IMR-90 (cell line): Measurements from ENCODE around the gene HOXC10. TPM values are rescaled to one million over a fixed set of nuclear protein-coding genes. Genes with fewer than 3 reads are reported as not detected.

Experiments
- ATAC-seq: fragments of 200-7000 bp; cut with Tn5 transposase; 2 replicates; pipeline ENCODE4 v1.9.1; 2020; ENCODE audit warnings: low read depth, mild to moderate bottlenecking, moderate library complexity
- BruUV-seq: library from RNA; stranded (reverse); fragments of 400-500 nt; replicated peaks from 2 replicates; lab custom pipeline; 2021; lab: Mats Ljungman, UMichigan
- CTCF ChIA-PET: fragments of 300-600 bp; formaldehyde crosslinking; extraction: SDS; loops from one replicate; lab custom pipeline; 2021; ENCODE audit warnings: antibody characterized with exemption; lab: Yijun Ruan, JAX
- POLR2A ChIA-PET: fragments of 300-600 bp; sonication (Branson Sonifier 250); formaldehyde crosslinking; loops from one replicate; lab custom pipeline; 2022; ENCODE audit warnings: antibody characterized with exemption; ENCODE audit not compliant: unreplicated experiment; lab: Charles Lee
- DNase-seq: peaks from one replicate; pipeline ENCODE4 v3.0.0; 2013
- H2AFZ ChIP-seq: replicated peaks from 2 replicates; pipeline ENCODE3; 2013; ENCODE audit warnings: low read length, mild to moderate bottlenecking; ENCODE audit not compliant: poor library complexity
- H2AK5ac ChIP-seq: 2 replicates; pipeline ENCODE4 v1.6.1; 2013; ENCODE audit warnings: low read depth, low read length, inconsistent platforms
- H2AK9ac ChIP-seq: replicated peaks from 2 replicates; pipeline ENCODE3; 2013; ENCODE audit warnings: mild to moderate bottlenecking, low read depth, low read length, moderate library complexity; ENCODE audit not compliant: poor library complexity
- H2BK120ac ChIP-seq: 2 replicates; pipeline ENCODE4 v1.6.1; 2013; ENCODE audit warnings: low read depth, low read length, inconsistent platforms
- H2BK15ac ChIP-seq: 3 replicates; pipeline ENCODE4 v1.6.1; 2013; ENCODE audit warnings: low read depth, low read length, inconsistent platforms
- H2BK20ac ChIP-seq: 2 replicates; pipeline ENCODE4 v1.6.1; 2013; ENCODE audit warnings: low read depth, mild to moderate bottlenecking, inconsistent platforms, low read length, moderate library complexity
- H2BK5ac ChIP-seq: 2 replicates; pipeline ENCODE4 v1.6.1; 2013; ENCODE audit warnings: mild to moderate bottlenecking, low read depth, low read length, inconsistent platforms; ENCODE audit not compliant: poor library complexity, severe bottlenecking
- H3K14ac ChIP-seq: replicated peaks from 2 replicates; pipeline ENCODE4 v1.6.1; 2013; ENCODE audit warnings: low read depth, low read length, inconsistent platforms
- H3K18ac ChIP-seq: 2 replicates; pipeline ENCODE4 v1.6.1; 2013; ENCODE audit warnings: low read depth, low read length, control low read depth
- H3K23ac ChIP-seq: 2 replicates; pipeline ENCODE4 v1.6.1; 2013; ENCODE audit warnings: low read depth, low read length, inconsistent platforms
- H3K27ac ChIP-seq: 2 replicates; pipeline ENCODE4 v1.5.1; 2013; ENCODE audit warnings: mild to moderate bottlenecking, control low read depth, low read length; ENCODE audit not compliant: insufficient read depth
- H3K27me3 ChIP-seq: 2 replicates; pipeline ENCODE4 v1.6.1; 2013; ENCODE audit warnings: low read length; ENCODE audit not compliant: control insufficient read depth, insufficient read depth
- H3K36me3 ChIP-seq: 2 replicates; pipeline ENCODE4 v1.6.1; 2013; ENCODE audit warnings: low read length, mixed read lengths; ENCODE audit not compliant: control insufficient read depth, insufficient read depth
- H3K4ac ChIP-seq: 2 replicates; pipeline ENCODE4 v1.6.1; 2013; ENCODE audit warnings: low read depth, low read length, inconsistent platforms
- H3K4me1 ChIP-seq: 2 replicates; pipeline ENCODE4 v1.6.1; 2013; ENCODE audit warnings: low read length, mixed read lengths; ENCODE audit not compliant: control insufficient read depth, insufficient read depth
- H3K4me2 ChIP-seq: 2 replicates; pipeline ENCODE4 v1.6.1; 2013; ENCODE audit warnings: low read depth, mild to moderate bottlenecking, control low read depth, low read length, moderate library complexity
- H3K4me3 ChIP-seq: 2 replicates; pipeline ENCODE4 v1.5.1; 2013; ENCODE audit warnings: low read depth, mild to moderate bottlenecking, control low read depth, low read length, moderate library complexity; ENCODE audit not compliant: insufficient read depth
- H3K56ac ChIP-seq: 2 replicates; pipeline ENCODE4 v1.6.1; 2013; ENCODE audit warnings: low read length, inconsistent platforms; ENCODE audit not compliant: insufficient read depth; ENCODE audit errors: extremely low read depth
- H3K79me1 ChIP-seq, 2 experiments: 2 replicates each; pipeline ENCODE4 v1.6.1; 2013; ENCODE audit warnings: low read length in 2 of 2, inconsistent platforms in 1 of 2, low read depth in 1 of 2
- H3K9ac ChIP-seq: 2 replicates; pipeline ENCODE4 v1.6.1; 2013; ENCODE audit warnings: low read depth, low read length, control low read depth
- H3K9me1 ChIP-seq: 2 replicates; pipeline ENCODE4 v1.6.1; 2013; ENCODE audit warnings: low read length, inconsistent platforms; ENCODE audit not compliant: insufficient read depth
- H3K9me3 ChIP-seq: 2 replicates; pipeline ENCODE4 v1.6.1; 2013; ENCODE audit warnings: low read length; ENCODE audit not compliant: control insufficient read depth, insufficient read depth
- H4K20me1 ChIP-seq: 2 replicates; pipeline ENCODE4 v1.6.1; 2013; ENCODE audit warnings: low read length, inconsistent platforms; ENCODE audit not compliant: insufficient read depth
- H4K5ac ChIP-seq: 2 replicates; pipeline ENCODE4 v1.6.1; 2013; ENCODE audit warnings: mild to moderate bottlenecking, low read depth, low read length, control low read depth
- H4K8ac ChIP-seq, 2 experiments: 2 replicates each; pipeline ENCODE4 v1.6.1; 2013; ENCODE audit warnings: low read depth in 2 of 2, low read length in 2 of 2, control low read depth in 1 of 2, inconsistent platforms in 1 of 2
- H4K91ac ChIP-seq: 2 replicates; pipeline ENCODE4 v1.6.1; 2013; ENCODE audit warnings: low read depth, low read length, inconsistent platforms; ENCODE audit not compliant: insufficient read depth
- BHLHE40 ChIP-seq: fragments of 150-350 bp; IDR thresholded peaks from 2 replicates; pipeline ENCODE4 v1.6.1; 2016; ENCODE audit warnings: mild to moderate bottlenecking, low read depth, low read length
- CEBPB ChIP-seq: IDR thresholded peaks from 2 replicates; pipeline ENCODE4 v1.6.1; 2012; ENCODE audit warnings: low read depth, low read length, improper control_type of control experiment
- CHD1 ChIP-seq: IDR thresholded peaks from 2 replicates; pipeline ENCODE4 v1.6.1; 2012; ENCODE audit warnings: low read depth, low read length, improper control_type of control experiment
- FOS ChIP-seq: fragments of 150-350 bp; IDR thresholded peaks from 2 replicates; pipeline ENCODE4 v1.6.1; 2016; ENCODE audit warnings: low read depth, low read length
- MAFK ChIP-seq: IDR thresholded peaks from 2 replicates; pipeline ENCODE4 v1.6.1; 2012; ENCODE audit warnings: low read depth, low read length, improper control_type of control experiment
- MAZ ChIP-seq: IDR thresholded peaks from 2 replicates; pipeline ENCODE4 v1.6.1; 2012; ENCODE audit warnings: low read depth, mild to moderate bottlenecking, low read length, improper control_type of control experiment, moderate library complexity, borderline replicate concordance
- MXI1 ChIP-seq: IDR thresholded peaks from 2 replicates; pipeline ENCODE4 v1.6.1; 2012; ENCODE audit warnings: low read depth, mild to moderate bottlenecking, low read length, moderate library complexity, borderline replicate concordance
- NFE2L2 ChIP-seq: fragments of 150-350 bp; IDR thresholded peaks from 2 replicates; pipeline ENCODE4 v1.6.1; 2016; ENCODE audit warnings: low read depth, mild to moderate bottlenecking, low read length
- POLR2A ChIP-seq: IDR thresholded peaks from 2 replicates; pipeline ENCODE4 v1.6.1; 2012; ENCODE audit warnings: mild to moderate bottlenecking, low read depth, low read length
- RAD21 ChIP-seq: IDR thresholded peaks from 2 replicates; pipeline ENCODE4 v1.6.1; 2012; ENCODE audit warnings: low read length, improper control_type of control experiment
- RCOR1 ChIP-seq: IDR thresholded peaks from 2 replicates; pipeline ENCODE4 v1.6.1; 2012; ENCODE audit warnings: mild to moderate bottlenecking, low read length, improper control_type of control experiment; ENCODE audit not compliant: insufficient replicate concordance
- RFX5 ChIP-seq: IDR thresholded peaks from 2 replicates; pipeline ENCODE4 v1.8.0; 2012; ENCODE audit warnings: low read depth, mild to moderate bottlenecking, low read length, moderate library complexity
- SMC3 ChIP-seq: fragments of 150-350 bp; IDR thresholded peaks from 2 replicates; pipeline ENCODE4 v1.6.1; 2016; ENCODE audit warnings: low read depth, mild to moderate bottlenecking, antibody characterized with exemption, low read length, moderate library complexity
- WGBS, 2 experiments: methylation state at CpG; one replicate each; pipeline versions ENCODE4 v1.1.5 to v1.1.7; 2013; ENCODE audit warnings: missing lambda C conversion rate in 2 of 2; ENCODE audit not compliant: insufficient read length in 1 of 2; ENCODE audit errors: extremely low coverage in 2 of 2; 5-methylcytosine and 5-hydroxymethylcytosine counted together
- dilution Hi-C: fragments of 300-500 bp; cut with HindIII; formaldehyde crosslinking; loops from one replicate; pipeline ENCODE4 v1.14.3; 2018; ENCODE audit warnings: low sequenced_read_pairs; ENCODE audit not compliant: unreplicated experiment
- in situ Hi-C: fragments of 300-500 bp; cut with MboI; formaldehyde crosslinking; loops from 3 replicates; pipeline ENCODE4 v1.14.3; 2019; ENCODE audit warnings: low sequenced_read_pairs, inconsistent platforms, mixed read lengths
- intact Hi-C: fragments of 100-400 bp; cut with micrococcal nuclease; formaldehyde crosslinking; loops from 2 replicates; pipeline ENCODE4 v1.10.0; 2022
- polyA plus RNA-seq, 3 experiments: library from polyadenylated mRNA; depleted of rRNA; stranded (reverse); fragments of >200 nt; gene quantifications; 2 replicates each; pipeline ENCODE4 v1.2.3, GENCODE V29; 2012; ENCODE audit warnings: low replicate concordance in 1 of 3
- total RNA-seq: library from RNA; depleted of rRNA; stranded (reverse); fragments of >200 nt; gene quantifications from 2 replicates; pipeline ENCODE4 v1.2.3, GENCODE V29; 2012
- TF ChIP-seq, protein P1 (sequence below): fragments of 150-350 bp; IDR thresholded peaks from 2 replicates; pipeline ENCODE4 v1.6.1; 2016; ENCODE audit warnings: low read depth, mild to moderate bottlenecking, low read length, moderate library complexity, borderline replicate concordance
- TF ChIP-seq, protein P2 (sequence below): fragments of 150-350 bp; IDR thresholded peaks from 2 replicates; pipeline ENCODE4 v1.6.1; 2017; ENCODE audit warnings: mild to moderate bottlenecking, antibody characterized with exemption, low read length, low read depth
- TF ChIP-seq, protein P3 (sequence below): conservative IDR thresholded peaks from 2 replicates; pipeline ENCODE4 v1.5.1; 2012; ENCODE audit warnings: mild to moderate bottlenecking, low read depth, low read length, improper control_type of control experiment

HOXC10 gene
- total and polyA plus RNA-seq, 2 of the 4 experiments (the other 2 are of a cell fraction), result 0.15 TPM; not detected in 1

DNA sequence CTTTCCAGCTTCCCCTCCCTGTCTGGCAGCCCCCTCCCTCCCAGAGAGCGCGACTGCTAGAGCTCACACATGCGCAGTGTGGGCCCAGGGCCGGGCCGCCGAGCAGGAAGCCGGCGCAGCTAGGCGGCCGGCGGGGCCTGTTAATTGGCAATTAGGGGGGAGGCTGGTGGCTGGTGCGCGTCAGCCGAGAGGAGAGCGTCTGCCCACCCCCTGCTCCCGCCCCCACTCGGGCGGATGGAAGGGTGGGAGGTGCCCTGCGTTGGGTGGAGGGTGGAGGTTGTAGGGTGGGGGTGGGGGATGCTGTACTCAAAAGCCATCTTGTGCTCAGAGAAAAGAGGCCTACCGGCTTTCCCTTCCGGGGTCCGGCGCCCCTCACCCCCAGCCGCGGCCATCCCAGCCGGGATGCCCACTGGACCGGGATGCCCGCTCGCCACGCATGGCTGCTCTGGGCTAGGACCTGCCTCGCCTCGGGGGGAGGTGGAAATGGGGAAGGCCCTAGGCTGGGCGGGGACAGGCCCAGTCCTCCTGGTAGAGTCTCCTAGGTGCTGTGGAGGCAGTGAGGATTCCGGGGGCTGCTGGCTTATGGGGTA is 33.0 kb downstream of the HOXC10 start:
- H3K14ac ChIP-seq, result no peak overlapping the region
- H3K4me1 ChIP-seq, result no peaks in the 10 kb centered on the region
- no peaks in the 10 kb centered on the region for H3K9me1 ChIP-seq
- peak overlapping the region; percentile 81 for H2AFZ ChIP-seq
- H3K36me3 ChIP-seq, result no peaks in the 10 kb centered on the region
- H2AK5ac ChIP-seq, result no peak overlapping the region
- no peak overlapping the region for H3K23ac ChIP-seq
- intact Hi-C loops, result no loop called here
- WGBS, 2 experiments, result no CpG with 5 or more reads among the region's 34 CpGs
- no peak overlapping the region for H2AK9ac ChIP-seq
- H4K91ac ChIP-seq, result no peak overlapping the region
- H3K4ac ChIP-seq, result no peak overlapping the region
- no peak overlapping the region for H2BK15ac ChIP-seq
- peaks cover 85% of the 10 kb centered on the region for H3K27me3 ChIP-seq
- H4K5ac ChIP-seq, result no peak overlapping the region
- H3K27ac ChIP-seq, result no peak overlapping the region; the same call in 1 of the 2 replicates
- no peaks in the 10 kb centered on the region for H4K20me1 ChIP-seq
- ATAC-seq (peak; percentile 86), DNase-seq (peak; percentile 33)
- peak overlapping the region; percentile 36 for H3K4me3 ChIP-seq
- no peak overlapping the region for H4K8ac ChIP-seq
- no peak overlapping the region for H3K18ac ChIP-seq
- no TSS peak for BruUV-seq
- ChIA-PET POLR2A (no interaction called here), CTCF (interaction anchor here (0.8 kb wide), 2 partner anchors 14 to 183 kb away, joined by 3 to 4 read pairs; no protein-coding TSS in a partner anchor)
- no peak for TF ChIP-seq FOS
- TF ChIP-seq MXI1, result no peak
- TF ChIP-seq, protein P1, sequence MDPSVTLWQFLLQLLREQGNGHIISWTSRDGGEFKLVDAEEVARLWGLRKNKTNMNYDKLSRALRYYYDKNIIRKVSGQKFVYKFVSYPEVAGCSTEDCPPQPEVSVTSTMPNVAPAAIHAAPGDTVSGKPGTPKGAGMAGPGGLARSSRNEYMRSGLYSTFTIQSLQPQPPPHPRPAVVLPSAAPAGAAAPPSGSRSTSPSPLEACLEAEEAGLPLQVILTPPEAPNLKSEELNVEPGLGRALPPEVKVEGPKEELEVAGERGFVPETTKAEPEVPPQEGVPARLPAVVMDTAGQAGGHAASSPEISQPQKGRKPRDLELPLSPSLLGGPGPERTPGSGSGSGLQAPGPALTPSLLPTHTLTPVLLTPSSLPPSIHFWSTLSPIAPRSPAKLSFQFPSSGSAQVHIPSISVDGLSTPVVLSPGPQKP, result no peak
- TF ChIP-seq, protein P2, sequence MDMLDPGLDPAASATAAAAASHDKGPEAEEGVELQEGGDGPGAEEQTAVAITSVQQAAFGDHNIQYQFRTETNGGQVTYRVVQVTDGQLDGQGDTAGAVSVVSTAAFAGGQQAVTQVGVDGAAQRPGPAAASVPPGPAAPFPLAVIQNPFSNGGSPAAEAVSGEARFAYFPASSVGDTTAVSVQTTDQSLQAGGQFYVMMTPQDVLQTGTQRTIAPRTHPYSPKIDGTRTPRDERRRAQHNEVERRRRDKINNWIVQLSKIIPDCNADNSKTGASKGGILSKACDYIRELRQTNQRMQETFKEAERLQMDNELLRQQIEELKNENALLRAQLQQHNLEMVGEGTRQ, result no peak
- no peak for TF ChIP-seq BHLHE40
- no peak for TF ChIP-seq RAD21
- no peak for TF ChIP-seq RCOR1
- TF ChIP-seq SMC3, result no peak
- TF ChIP-seq CHD1, result no peak
- no peak for TF ChIP-seq MAFK
- no peak for TF ChIP-seq POLR2A
- TF ChIP-seq CEBPB, result no peak
- TF ChIP-seq RFX5, result no peak
- no peak; the same call in 1 of the 2 replicates for TF ChIP-seq MAZ
- TF ChIP-seq, protein P3, sequence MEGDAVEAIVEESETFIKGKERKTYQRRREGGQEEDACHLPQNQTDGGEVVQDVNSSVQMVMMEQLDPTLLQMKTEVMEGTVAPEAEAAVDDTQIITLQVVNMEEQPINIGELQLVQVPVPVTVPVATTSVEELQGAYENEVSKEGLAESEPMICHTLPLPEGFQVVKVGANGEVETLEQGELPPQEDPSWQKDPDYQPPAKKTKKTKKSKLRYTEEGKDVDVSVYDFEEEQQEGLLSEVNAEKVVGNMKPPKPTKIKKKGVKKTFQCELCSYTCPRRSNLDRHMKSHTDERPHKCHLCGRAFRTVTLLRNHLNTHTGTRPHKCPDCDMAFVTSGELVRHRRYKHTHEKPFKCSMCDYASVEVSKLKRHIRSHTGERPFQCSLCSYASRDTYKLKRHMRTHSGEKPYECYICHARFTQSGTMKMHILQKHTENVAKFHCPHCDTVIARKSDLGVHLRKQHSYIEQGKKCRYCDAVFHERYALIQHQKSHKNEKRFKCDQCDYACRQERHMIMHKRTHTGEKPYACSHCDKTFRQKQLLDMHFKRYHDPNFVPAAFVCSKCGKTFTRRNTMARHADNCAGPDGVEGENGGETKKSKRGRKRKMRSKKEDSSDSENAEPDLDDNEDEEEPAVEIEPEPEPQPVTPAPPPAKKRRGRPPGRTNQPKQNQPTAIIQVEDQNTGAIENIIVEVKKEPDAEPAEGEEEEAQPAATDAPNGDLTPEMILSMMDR, result no peak
- no peak for TF ChIP-seq NFE2L2
- peak overlapping the region; percentile 87 for H3K4me2 ChIP-seq
- H2BK5ac ChIP-seq, result no peak overlapping the region
- no peak overlapping the region for H2BK20ac ChIP-seq
- peak overlapping the region; percentile 7; the same call in 1 of the 2 replicates for H3K9ac ChIP-seq
- dilution Hi-C loops, result no loop called here
- in situ Hi-C loops, result no loop called here
- no peaks in the 10 kb centered on the region for H3K79me1 ChIP-seq
- no peak overlapping the region for H3K56ac ChIP-seq
- H2BK120ac ChIP-seq, result no peak overlapping the region
- peaks cover 4% of the 10 kb centered on the region for H3K9me3 ChIP-seq
